A549 (cell line): ENCODE measurements around the gene SYT2. TPM values are rescaled to one million over a fixed set of nuclear protein-coding genes. Genes with fewer than 3 reads are reported as not detected.

Experiments
- ATAC-seq, 2 experiments: fragments of 200-7000 bp in 1 of 2; fragments of >200 bp in 1 of 2; cut with Nextera tagmentation in 1 of 2; cut with Tn5 transposase in 1 of 2; 3 replicates each; pipeline versions ENCODE4 v1.8.0 to v1.9.1; 2018 to 2020; ENCODE audit warnings: mild to moderate bottlenecking in 1 of 2, moderate library complexity in 1 of 2
- CTCF ChIA-PET: fragments of 300-600 bp; sonication (Branson Sonifier 250); formaldehyde crosslinking; extraction: SDS; loops from one replicate; lab custom pipeline; 2021; ENCODE audit warnings: antibody characterized with exemption, inconsistent platforms; lab: Yijun Ruan, JAX
- POLR2A ChIA-PET: fragments of 350-600 bp; formaldehyde crosslinking; extraction: SDS; loops from one replicate; lab custom pipeline; 2021; ENCODE audit warnings: antibody characterized with exemption, inconsistent platforms; lab: Yijun Ruan, JAX
- DNase-seq, 2 experiments: peaks; one replicate each; pipeline versions ENCODE4 v3.0.0 to v3.0.0-alpha.2; 2011 to 2016; ENCODE audit warnings: low read depth in 1 of 2, low spot score in 1 of 2
- FAIRE-seq: peaks from 2 replicates; lab custom pipeline; 2011; peaks lifted over from hg19 to GRCh38; lab: Jason Lieb, UNC
- H3K27ac ChIP-seq, 2 experiments: fragments of >200 bp; sonication (Bioruptor Twin); formaldehyde crosslinking; 3 replicates each; pipeline ENCODE4 v1.5.1; 2016 to 2017
- H3K4me1 ChIP-seq: fragments of >200 bp; sonication (Bioruptor Twin); formaldehyde crosslinking; 3 replicates; pipeline ENCODE4 v1.6.1; 2016
- H3K4me2 ChIP-seq: fragments of >200 bp; sonication (Bioruptor Twin); formaldehyde crosslinking; 3 replicates; pipeline ENCODE4 v1.6.1; 2016
- H3K4me3 ChIP-seq: fragments of >200 bp; sonication (Bioruptor Twin); formaldehyde crosslinking; 3 replicates; pipeline ENCODE4 v1.5.1; 2016
- H3K9me3 ChIP-seq: fragments of >200 bp; sonication (Bioruptor Twin); formaldehyde crosslinking; 3 replicates; pipeline ENCODE4 v1.6.1; 2016
- ATOH8 ChIP-seq: fragments of 250-450 bp; sonication (Bioruptor Pico); IDR thresholded peaks from 2 replicates; pipeline ENCODE4 v1.5.0; 2020; ENCODE audit warnings: low read depth, mild to moderate bottlenecking, moderate library complexity
- CBX8 ChIP-seq: fragments of 200-600 bp; sonication (generic); IDR thresholded peaks from 2 replicates; pipeline ENCODE4 v1.6.1; 2016
- CEBPB ChIP-seq, 2 experiments: fragments of >200 bp in 1 of 2; sonication (Bioruptor Twin) in 1 of 2; formaldehyde crosslinking in 1 of 2; IDR thresholded peaks; 2 replicates each; pipeline ENCODE4 v1.6.1; 2012 to 2016
- CHD2 ChIP-seq: fragments of 150-350 bp; IDR thresholded peaks from 2 replicates; pipeline ENCODE4 v1.6.1; 2014; ENCODE audit warnings: low read length; ENCODE audit not compliant: partially characterized antibody
- EHMT2 ChIP-seq: fragments of 200-600 bp; sonication (generic); IDR thresholded peaks from 2 replicates; pipeline ENCODE4 v1.6.1; 2016; ENCODE audit warnings: antibody characterized with exemption, low read depth, mild to moderate bottlenecking, moderate library complexity
- FOSL2 ChIP-seq, 2 experiments: fragments of 450-650 bp in 1 of 2; fragments of >200 bp in 1 of 2; sonication (Bioruptor Twin) in 1 of 2; formaldehyde crosslinking; IDR thresholded peaks; 2 replicates each; pipeline versions ENCODE4 v1.5.0 to v1.6.1; 2016 to 2020; ENCODE audit warnings: mild to moderate bottlenecking in 1 of 2, moderate library complexity in 1 of 2
- HEYL ChIP-seq: fragments of 250-450 bp; sonication (Bioruptor Pico); IDR thresholded peaks from 2 replicates; pipeline ENCODE4 v1.8.0; 2021; ENCODE audit warnings: mild to moderate bottlenecking, moderate library complexity
- HOXA7 ChIP-seq: fragments of 250-450 bp; sonication (Bioruptor Pico); IDR thresholded peaks from 2 replicates; pipeline ENCODE4 v1.5.0; 2020; ENCODE audit warnings: mild to moderate bottlenecking, moderate library complexity
- HOXB5 ChIP-seq: fragments of 250-450 bp; sonication (Bioruptor Pico); IDR thresholded peaks from 2 replicates; pipeline ENCODE4 v1.5.0; 2020; ENCODE audit warnings: mild to moderate bottlenecking, moderate library complexity
- JUN ChIP-seq, 2 experiments: fragments of >200 bp; sonication (Bioruptor Twin); formaldehyde crosslinking; IDR thresholded peaks; 2 replicates in 1 of 2; 3 replicates in 1 of 2; pipeline ENCODE4 v1.6.1; 2016 to 2017
- JUNB ChIP-seq: fragments of >200 bp; sonication (Bioruptor Twin); formaldehyde crosslinking; IDR thresholded peaks from 2 replicates; pipeline ENCODE4 v1.6.1; 2016
- KDM5A ChIP-seq: fragments of 200-600 bp; sonication (generic); IDR thresholded peaks from 2 replicates; pipeline ENCODE4 v1.6.1; 2016; ENCODE audit warnings: antibody characterized with exemption, mild to moderate bottlenecking
- MAFK ChIP-seq: fragments of 450-650 bp; IDR thresholded peaks from 2 replicates; pipeline ENCODE4 v1.6.1; 2014; ENCODE audit not compliant: partially characterized antibody
- MAZ ChIP-seq: fragments of 150-350 bp; IDR thresholded peaks from 2 replicates; pipeline ENCODE4 v1.6.1; 2014; ENCODE audit warnings: antibody characterized with exemption, low read depth, low read length, borderline replicate concordance
- PHF8 ChIP-seq: fragments of 200-600 bp; sonication (generic); IDR thresholded peaks from 2 replicates; pipeline ENCODE4 v1.6.1; 2016; ENCODE audit warnings: low read depth, mild to moderate bottlenecking, antibody characterized with exemption, moderate library complexity, borderline replicate concordance
- POLR2AphosphoS2 ChIP-seq: conservative IDR thresholded peaks from 2 replicates; pipeline ENCODE4 v1.6.1; 2012; ENCODE audit warnings: low read length, improper control_type of control experiment, inconsistent platforms
- RARB ChIP-seq: fragments of 250-450 bp; sonication (Bioruptor Pico); IDR thresholded peaks from 2 replicates; pipeline ENCODE4 v1.8.0; 2021; ENCODE audit warnings: mild to moderate bottlenecking, moderate library complexity
- REST ChIP-seq: fragments of 200-600 bp; sonication (generic); IDR thresholded peaks from 2 replicates; pipeline ENCODE4 v1.6.1; 2016; ENCODE audit warnings: antibody characterized with exemption, mild to moderate bottlenecking, moderate library complexity
- RNF2 ChIP-seq: fragments of 200-600 bp; sonication (generic); IDR thresholded peaks from 2 replicates; pipeline ENCODE4 v1.6.1; 2016; ENCODE audit warnings: low read depth, mild to moderate bottlenecking, antibody characterized with exemption, moderate library complexity, borderline replicate concordance
- SMC3 ChIP-seq: fragments of >200 bp; sonication (Bioruptor Twin); formaldehyde crosslinking; IDR thresholded peaks from 3 replicates; pipeline ENCODE4 v1.6.1; 2018; ENCODE audit warnings: inconsistent platforms
- SREBF2 ChIP-seq: fragments of 450-650 bp; IDR thresholded peaks from 2 replicates; pipeline ENCODE4 v1.6.1; 2014; ENCODE audit warnings: mild to moderate bottlenecking, moderate library complexity
- TFCP2L1 ChIP-seq: fragments of 250-450 bp; sonication (Bioruptor Pico); IDR thresholded peaks from 2 replicates; pipeline ENCODE4 v1.5.0; 2021; ENCODE audit warnings: mild to moderate bottlenecking
- ZNF302 ChIP-seq: fragments of 250-450 bp; sonication (Bioruptor Pico); IDR thresholded peaks from 2 replicates; pipeline ENCODE4 v1.9.0; 2021; ENCODE audit warnings: inconsistent platforms, mild to moderate bottlenecking, moderate library complexity
- ZSCAN20 ChIP-seq: fragments of 250-450 bp; sonication (Bioruptor Pico); IDR thresholded peaks from 2 replicates; pipeline ENCODE4 v1.8.0; 2022; ENCODE audit warnings: mild to moderate bottlenecking, moderate library complexity
- WGBS: methylation state at CpG from one replicate; pipeline ENCODE4 v1.1.6; 2017; ENCODE audit errors: missing lambda C conversion rate; 5-methylcytosine and 5-hydroxymethylcytosine counted together
- polyA plus RNA-seq, 4 experiments: library from polyadenylated mRNA; depleted of rRNA in 3 of 4; stranded (reverse); fragments of >200 nt; fragmentation: RNase III in 1 of 4; extraction: RNeasy Plus Mini Kit Qiagen cat#74134 plus additional on column Dnase treatment in 1 of 4; gene quantifications; 2 replicates in 3 of 4; 3 replicates in 1 of 4; pipeline ENCODE4 v1.2.3, GENCODE V29; 2011 to 2017
- TF ChIP-seq, protein P1 (sequence below): fragments of >200 bp; sonication (Bioruptor Twin); formaldehyde crosslinking; IDR thresholded peaks from 2 replicates; pipeline ENCODE4 v1.6.1; 2016
- TF ChIP-seq, protein P2 (sequence below): fragments of >200 bp; sonication (Bioruptor Twin); formaldehyde crosslinking; IDR thresholded peaks from 3 replicates; pipeline ENCODE4 v1.5.1; 2016
- TF ChIP-seq, protein P3 (sequence below): IDR thresholded peaks from 2 replicates; pipeline ENCODE4 v1.6.1; 2012

Gene SYT2
- polyA plus RNA-seq, 2 of the 4 experiments (the other 2 are of a cell fraction), result 0.03 to 0.04 TPM

DNA sequence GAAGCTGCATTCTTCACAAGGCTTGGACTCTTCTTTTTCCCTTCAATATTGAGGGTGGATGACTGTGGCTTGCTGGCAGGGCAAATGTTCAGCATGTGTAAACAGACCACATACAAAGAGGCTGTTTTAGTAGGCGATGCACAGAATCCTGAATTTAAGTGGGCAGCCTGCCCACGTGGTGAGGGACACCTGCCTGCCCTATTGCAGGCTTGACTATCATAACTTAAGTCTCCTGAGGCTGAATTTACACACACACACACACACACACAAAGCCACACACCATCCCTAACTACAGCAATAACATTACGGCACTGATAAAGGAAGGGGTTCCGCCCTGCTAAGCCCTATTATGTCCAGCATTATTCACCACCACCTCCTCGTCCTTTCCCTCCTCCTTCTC lies 15.9 kb downstream of the SYT2 start:
- CTCF ChIA-PET, result no interaction called here

DNA sequence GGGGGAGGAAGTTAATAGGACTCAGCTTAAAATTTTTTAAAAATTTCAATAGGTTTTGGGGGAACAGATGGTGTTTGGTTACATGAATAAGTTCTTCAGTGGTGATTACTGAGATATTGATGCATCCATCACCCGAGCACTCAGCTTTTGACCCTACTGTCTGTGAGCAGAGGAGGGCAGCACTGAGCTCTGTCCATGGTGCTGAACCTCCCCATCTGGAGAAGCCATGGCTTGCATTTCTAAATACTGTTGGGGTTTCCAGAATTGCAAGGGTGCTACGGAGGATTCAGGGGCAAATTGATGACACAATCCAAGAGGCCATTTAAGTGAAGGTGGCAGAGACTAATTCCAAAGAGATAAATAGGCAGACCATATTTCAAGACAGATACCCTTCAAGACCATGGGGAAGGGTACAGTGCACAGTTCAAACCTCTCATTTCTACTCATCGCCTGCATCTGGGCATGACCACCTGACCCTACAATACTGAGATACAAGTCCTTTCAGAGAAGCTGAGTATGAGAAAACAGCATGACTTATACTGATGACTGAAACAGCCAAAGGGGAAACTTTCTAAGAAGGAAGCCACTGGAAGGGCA lies 17.2 kb downstream of the SYT2 start:
- Histone ChIP-seq H3K27ac (no peak overlapping the region), H3K4me1 (no peaks in the 10 kb centered on the region), H3K9me3 (no peaks in the 10 kb centered on the region), H3K4me3 (no peak overlapping the region), H3K4me2 (no peak overlapping the region)
- whole genome bisulfite sequencing, result 30% methylated on average over 3 of the region's 3 CpGs
- TF ChIP-seq REST (peak; percentile 98), PHF8 (no peak), TFCP2L1 (no peak), ATOH8 (CRISPR knock-in tag) (no peak), ZSCAN20 (CRISPR knock-in tag) (0 out of 2 replicates have a peak, but pooled peaks have one; percentile 50), HOXA7 (CRISPR knock-in tag) (no peak), POLR2AphosphoS2 (no peak), EHMT2 (peak; percentile 94), KDM5A (no peak)
- TF ChIP-seq, protein P1, sequence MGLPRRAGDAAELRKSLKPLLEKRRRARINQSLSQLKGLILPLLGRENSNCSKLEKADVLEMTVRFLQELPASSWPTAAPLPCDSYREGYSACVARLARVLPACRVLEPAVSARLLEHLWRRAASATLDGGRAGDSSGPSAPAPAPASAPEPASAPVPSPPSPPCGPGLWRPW, result no peak
- TF ChIP-seq, protein P2, sequence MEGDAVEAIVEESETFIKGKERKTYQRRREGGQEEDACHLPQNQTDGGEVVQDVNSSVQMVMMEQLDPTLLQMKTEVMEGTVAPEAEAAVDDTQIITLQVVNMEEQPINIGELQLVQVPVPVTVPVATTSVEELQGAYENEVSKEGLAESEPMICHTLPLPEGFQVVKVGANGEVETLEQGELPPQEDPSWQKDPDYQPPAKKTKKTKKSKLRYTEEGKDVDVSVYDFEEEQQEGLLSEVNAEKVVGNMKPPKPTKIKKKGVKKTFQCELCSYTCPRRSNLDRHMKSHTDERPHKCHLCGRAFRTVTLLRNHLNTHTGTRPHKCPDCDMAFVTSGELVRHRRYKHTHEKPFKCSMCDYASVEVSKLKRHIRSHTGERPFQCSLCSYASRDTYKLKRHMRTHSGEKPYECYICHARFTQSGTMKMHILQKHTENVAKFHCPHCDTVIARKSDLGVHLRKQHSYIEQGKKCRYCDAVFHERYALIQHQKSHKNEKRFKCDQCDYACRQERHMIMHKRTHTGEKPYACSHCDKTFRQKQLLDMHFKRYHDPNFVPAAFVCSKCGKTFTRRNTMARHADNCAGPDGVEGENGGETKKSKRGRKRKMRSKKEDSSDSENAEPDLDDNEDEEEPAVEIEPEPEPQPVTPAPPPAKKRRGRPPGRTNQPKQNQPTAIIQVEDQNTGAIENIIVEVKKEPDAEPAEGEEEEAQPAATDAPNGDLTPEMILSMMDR, result no peak
- POLR2A ChIA-PET, result no interaction called here
- FAIRE-seq (no peak), ATAC-seq (peak; percentile 76 to 83), DNase-seq (peak; percentile 53 to 71)
- CTCF ChIA-PET, result interaction anchor here (0.8 to 3.8 kb wide), 4 partner anchors 18 to 33 kb away, joined by 3 to 15 read pairs (median 8); no protein-coding TSS in a partner anchor

More for the DNA sequence above, 15.9 kb downstream of the SYT2 start:
- ATAC-seq, result no peak
- no peaks in the 10 kb centered on the region for H3K9me3 ChIP-seq
- no peak for TF ChIP-seq FOSL2 (IDR thresholded peaks at IDR 0.05)
- TF ChIP-seq FOSL2 (CRISPR knock-in tag; IDR thresholded peaks at IDR 0.05), result no peak
- no peak for TF ChIP-seq KDM5A
- TF ChIP-seq EHMT2, result no peak
- TF ChIP-seq RARB (CRISPR knock-in tag), result no peak
- no peak for TF ChIP-seq MAZ
- TF ChIP-seq, protein P3, sequence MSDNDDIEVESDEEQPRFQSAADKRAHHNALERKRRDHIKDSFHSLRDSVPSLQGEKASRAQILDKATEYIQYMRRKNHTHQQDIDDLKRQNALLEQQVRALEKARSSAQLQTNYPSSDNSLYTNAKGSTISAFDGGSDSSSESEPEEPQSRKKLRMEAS, result no peak
- no peak for TF ChIP-seq HEYL (CRISPR knock-in tag)
- TF ChIP-seq JUNB, result no peak
- no peak for TF ChIP-seq CEBPB (IDR thresholded peaks at IDR 0.05)
- no peak for TF ChIP-seq CBX8
- no peak for TF ChIP-seq JUN (IDR thresholded peaks at IDR 0.05)
- TF ChIP-seq SMC3, result no peak
- no peak for TF ChIP-seq HOXB5
- no peak for TF ChIP-seq ZNF302 (CRISPR knock-in tag)
- TF ChIP-seq POLR2AphosphoS2, result no peak
- TF ChIP-seq MAFK, result no peak
- no peak for TF ChIP-seq CHD2
- TF ChIP-seq SREBF2, result no peak
- no peak for TF ChIP-seq RNF2
- TF ChIP-seq, all 56 proteins: peak for 0
- FAIRE-seq, result no peak
- H3K4me2 ChIP-seq, result no peak overlapping the region
- H3K27ac ChIP-seq, result no peak overlapping the region
- POLR2A ChIA-PET, result no interaction called here
- WGBS, result 15% methylated on average over 5 of the region's 5 CpGs
- H3K4me3 ChIP-seq, result no peak overlapping the region
- H3K4me1 ChIP-seq, result no peaks in the 10 kb centered on the region
- DNase-seq, result no peak
